HL-60 (cell line): ENCODE measurements around the gene FAM174C.

Experiments
- POLR2AphosphoS5 ChIP-seq: IDR thresholded peaks from 2 replicates; pipeline ENCODE4 v1.6.1; 2012; ENCODE audit warnings: low read depth
- TF ChIP-seq, protein P1 (sequence below): IDR thresholded peaks from 2 replicates; pipeline ENCODE4 v1.6.1; 2012; ENCODE audit warnings: low read depth; ENCODE audit not compliant: insufficient replicate concordance

DNA sequence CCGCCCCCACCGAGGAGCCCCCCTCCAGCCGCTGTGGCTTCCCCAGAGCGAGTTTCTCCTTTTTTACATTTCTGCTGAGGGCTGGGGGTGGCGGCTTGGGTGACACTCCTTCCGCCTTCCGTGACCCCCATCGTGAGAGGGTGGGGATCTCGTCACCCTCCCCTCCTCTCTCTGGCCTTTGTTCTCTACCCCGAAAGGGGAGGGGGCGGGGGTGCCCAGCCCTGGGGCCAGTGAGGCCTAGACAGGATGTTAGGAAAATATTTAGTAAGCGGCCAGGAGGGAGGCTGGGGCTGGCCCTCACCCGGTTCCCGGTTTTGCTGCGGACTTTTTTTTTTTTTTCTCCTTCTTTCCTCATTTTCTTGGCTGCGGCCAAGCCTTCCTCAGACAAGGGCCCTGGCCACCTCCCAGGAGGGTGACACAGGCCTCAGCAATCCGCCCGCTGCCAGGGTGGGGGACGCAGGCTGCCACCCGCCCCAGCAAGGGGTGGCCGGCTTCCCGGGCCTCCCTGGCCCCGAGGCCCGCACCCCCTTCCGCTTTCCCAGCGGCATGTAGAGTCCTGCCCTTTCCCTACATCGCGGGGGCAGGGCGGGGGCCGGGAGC, 23.0 kb upstream of the FAM174C start:
- TF ChIP-seq, protein P1, sequence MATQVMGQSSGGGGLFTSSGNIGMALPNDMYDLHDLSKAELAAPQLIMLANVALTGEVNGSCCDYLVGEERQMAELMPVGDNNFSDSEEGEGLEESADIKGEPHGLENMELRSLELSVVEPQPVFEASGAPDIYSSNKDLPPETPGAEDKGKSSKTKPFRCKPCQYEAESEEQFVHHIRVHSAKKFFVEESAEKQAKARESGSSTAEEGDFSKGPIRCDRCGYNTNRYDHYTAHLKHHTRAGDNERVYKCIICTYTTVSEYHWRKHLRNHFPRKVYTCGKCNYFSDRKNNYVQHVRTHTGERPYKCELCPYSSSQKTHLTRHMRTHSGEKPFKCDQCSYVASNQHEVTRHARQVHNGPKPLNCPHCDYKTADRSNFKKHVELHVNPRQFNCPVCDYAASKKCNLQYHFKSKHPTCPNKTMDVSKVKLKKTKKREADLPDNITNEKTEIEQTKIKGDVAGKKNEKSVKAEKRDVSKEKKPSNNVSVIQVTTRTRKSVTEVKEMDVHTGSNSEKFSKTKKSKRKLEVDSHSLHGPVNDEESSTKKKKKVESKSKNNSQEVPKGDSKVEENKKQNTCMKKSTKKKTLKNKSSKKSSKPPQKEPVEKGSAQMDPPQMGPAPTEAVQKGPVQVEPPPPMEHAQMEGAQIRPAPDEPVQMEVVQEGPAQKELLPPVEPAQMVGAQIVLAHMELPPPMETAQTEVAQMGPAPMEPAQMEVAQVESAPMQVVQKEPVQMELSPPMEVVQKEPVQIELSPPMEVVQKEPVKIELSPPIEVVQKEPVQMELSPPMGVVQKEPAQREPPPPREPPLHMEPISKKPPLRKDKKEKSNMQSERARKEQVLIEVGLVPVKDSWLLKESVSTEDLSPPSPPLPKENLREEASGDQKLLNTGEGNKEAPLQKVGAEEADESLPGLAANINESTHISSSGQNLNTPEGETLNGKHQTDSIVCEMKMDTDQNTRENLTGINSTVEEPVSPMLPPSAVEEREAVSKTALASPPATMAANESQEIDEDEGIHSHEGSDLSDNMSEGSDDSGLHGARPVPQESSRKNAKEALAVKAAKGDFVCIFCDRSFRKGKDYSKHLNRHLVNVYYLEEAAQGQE, result no peak
- TF ChIP-seq POLR2AphosphoS5, result no peak; the same call in 1 of the 2 replicates
